ENCODE results near the gene ZNF286A.
"Not testable (repeated sequence)": the region's sequence is repeated elsewhere in the genome, so short reads cannot be mapped to it uniquely, and the experiment has no call there.

DNA sequence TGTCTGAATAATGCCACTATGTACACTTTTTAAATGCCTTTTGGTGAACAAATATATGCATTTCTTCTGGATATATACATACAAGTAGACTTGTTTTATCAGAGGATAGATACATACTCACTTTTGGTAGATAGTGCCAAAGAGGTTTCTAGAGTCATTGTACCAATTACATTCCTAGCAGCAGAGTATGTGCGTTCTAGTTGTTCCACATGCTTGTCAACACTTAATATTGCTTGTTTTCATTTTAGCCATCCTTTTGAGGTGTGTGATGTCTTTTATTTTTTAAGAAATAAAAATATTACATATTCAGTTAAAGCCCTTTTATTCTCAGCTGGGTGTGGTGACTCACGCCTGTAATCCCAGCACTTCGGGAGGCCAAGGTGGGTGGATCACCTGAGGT, 9.3 kb downstream of the ZNF286A start:
- TF ChIP-seq, protein P1, sequence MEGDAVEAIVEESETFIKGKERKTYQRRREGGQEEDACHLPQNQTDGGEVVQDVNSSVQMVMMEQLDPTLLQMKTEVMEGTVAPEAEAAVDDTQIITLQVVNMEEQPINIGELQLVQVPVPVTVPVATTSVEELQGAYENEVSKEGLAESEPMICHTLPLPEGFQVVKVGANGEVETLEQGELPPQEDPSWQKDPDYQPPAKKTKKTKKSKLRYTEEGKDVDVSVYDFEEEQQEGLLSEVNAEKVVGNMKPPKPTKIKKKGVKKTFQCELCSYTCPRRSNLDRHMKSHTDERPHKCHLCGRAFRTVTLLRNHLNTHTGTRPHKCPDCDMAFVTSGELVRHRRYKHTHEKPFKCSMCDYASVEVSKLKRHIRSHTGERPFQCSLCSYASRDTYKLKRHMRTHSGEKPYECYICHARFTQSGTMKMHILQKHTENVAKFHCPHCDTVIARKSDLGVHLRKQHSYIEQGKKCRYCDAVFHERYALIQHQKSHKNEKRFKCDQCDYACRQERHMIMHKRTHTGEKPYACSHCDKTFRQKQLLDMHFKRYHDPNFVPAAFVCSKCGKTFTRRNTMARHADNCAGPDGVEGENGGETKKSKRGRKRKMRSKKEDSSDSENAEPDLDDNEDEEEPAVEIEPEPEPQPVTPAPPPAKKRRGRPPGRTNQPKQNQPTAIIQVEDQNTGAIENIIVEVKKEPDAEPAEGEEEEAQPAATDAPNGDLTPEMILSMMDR (IDR thresholded peaks at IDR 0.05): not testable (repeated sequence)
- TF ChIP-seq POLR2A (IDR thresholded peaks at IDR 0.05): not testable (repeated sequence)
